SH-SY5Y (cell line): ENCODE measurements around the gene PCBP4.

ENCODE experiments used
- GATA2 ChIP-seq: IDR thresholded peaks from 2 replicates; pipeline ENCODE4 v1.6.1; 2011; ENCODE audit warnings: mild to moderate bottlenecking, low read depth, low read length
- GATA3 ChIP-seq: IDR thresholded peaks from 2 replicates; pipeline ENCODE4 v1.6.1; 2011; ENCODE audit warnings: low read depth, mild to moderate bottlenecking, low read length, moderate library complexity

DNA sequence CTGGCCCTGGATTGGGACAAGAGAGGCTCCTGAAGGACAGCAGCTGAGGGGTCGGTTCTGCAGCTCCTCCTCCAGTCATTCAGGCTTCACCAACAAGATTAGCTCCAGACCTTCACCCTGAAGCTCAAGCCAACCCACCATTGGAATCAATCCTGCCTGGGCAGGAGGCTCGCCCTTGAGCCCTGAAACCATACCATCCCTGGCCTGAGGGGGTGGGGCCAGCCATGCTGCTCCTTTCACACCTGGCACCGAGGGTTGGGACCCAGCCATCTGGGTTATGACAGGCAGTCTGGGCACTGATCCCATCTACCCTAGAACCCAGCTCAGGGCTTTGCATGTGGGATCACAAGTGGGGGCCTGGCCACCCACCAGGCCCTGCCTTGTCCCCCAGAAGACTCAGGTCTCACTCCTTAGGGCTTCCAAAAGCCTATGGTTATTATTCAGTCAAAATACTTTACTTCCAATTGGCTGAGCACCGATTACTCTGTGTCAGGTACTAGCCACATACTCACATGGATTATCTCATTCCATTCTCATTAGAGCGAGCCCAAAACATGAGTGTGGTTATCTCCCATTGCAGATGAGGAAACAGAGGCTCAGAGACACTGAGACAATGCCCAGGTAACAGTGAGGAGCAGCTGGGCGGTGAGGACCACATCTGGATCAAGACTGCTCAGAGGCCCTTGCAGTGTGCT, 3.5 kb upstream of the PCBP4 start:
- TF ChIP-seq GATA3 = no peak
- TF ChIP-seq GATA2 = no peak
